HG03025 (cell line): Measurements from ENCODE around the gene SUMO2.
A peak's percentile ranks its signal among the peaks of the same experiment; 100 is the strongest.
"Not testable (repeated sequence)": the region's sequence is repeated elsewhere in the genome, so short reads cannot be mapped to it uniquely, and the experiment has no call there.

ENCODE experiments used
- ATAC-seq: cut with Tn5 transposase; IDR thresholded peaks from one replicate; pipeline ENCODE4 v1.9.1; 2021; ENCODE audit warnings: mild to moderate bottlenecking, moderate library complexity; ENCODE audit not compliant: unreplicated experiment, low FRiP score

Gene SUMO2

DNA sequence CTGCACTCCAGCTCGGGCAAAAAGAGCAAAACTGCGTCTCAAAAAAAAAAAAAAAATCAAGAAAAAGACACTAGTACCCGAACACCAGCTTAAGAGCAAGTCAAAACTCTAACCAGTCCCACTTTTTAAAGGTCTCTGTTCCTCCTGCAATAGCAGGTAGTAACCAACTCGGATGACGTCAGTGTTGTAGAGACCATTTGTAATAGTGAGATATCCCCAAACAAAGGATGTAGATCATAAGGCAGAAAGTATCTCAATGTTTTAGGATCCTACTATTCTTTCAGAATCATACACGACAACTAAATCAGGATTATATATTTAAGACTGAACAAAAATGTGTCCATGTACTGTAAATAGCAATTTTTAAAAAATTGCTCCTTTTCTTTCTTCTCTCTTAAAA, 30.8 kb downstream of the SUMO2 start:
- ATAC-seq: no peak

DNA sequence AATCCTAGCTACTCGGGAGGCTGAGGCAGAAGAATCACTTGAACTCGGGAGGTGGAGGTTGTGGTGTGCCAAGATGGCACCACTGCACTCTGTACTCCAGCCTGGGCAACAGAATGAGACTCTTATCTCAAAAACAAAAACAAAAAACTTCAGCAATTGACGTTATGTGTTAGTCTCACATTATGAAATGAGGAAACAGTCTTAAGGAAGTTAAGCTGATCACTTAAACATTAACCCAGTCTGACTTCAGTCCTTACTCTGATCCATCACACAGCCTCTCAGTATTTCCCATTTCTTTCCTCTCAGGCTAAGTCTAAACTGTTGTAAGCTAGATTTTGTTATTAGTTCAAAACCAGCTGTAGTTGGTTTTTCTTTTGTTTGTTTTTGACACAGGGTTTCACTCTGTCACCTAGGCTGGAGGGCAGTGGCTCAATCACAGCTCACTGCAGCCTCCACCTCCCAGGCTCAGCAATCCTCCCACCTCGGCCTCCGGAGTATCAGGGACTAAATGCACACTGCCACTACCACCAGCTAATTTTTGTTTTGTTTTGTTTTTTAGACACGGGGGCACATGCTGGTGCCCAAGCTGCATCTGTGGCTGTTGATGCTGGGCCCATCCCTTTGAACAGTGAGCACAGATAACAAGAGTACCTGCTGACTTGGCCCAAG, 34.7 kb downstream of the SUMO2 start:
- no peak for ATAC-seq

DNA sequence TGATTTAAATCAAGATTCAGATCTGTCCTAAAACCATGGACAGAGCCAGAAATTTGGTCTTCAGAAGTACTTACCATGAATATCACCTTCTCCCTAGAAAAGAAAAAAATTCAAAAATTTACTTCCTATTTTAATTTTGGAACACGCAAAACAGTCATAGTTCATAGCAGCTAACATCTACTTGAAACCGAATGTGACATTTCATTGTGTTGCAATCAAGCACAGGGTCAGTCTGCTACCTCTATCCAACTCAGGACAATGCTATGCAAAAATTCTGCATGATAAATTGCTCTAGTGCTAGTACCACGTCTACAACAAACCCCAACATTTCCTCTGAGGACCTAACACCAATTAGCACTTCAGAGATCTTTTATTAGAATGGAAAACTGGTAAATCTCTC, 36.2 kb downstream of the SUMO2 start:
- no peak for ATAC-seq

DNA sequence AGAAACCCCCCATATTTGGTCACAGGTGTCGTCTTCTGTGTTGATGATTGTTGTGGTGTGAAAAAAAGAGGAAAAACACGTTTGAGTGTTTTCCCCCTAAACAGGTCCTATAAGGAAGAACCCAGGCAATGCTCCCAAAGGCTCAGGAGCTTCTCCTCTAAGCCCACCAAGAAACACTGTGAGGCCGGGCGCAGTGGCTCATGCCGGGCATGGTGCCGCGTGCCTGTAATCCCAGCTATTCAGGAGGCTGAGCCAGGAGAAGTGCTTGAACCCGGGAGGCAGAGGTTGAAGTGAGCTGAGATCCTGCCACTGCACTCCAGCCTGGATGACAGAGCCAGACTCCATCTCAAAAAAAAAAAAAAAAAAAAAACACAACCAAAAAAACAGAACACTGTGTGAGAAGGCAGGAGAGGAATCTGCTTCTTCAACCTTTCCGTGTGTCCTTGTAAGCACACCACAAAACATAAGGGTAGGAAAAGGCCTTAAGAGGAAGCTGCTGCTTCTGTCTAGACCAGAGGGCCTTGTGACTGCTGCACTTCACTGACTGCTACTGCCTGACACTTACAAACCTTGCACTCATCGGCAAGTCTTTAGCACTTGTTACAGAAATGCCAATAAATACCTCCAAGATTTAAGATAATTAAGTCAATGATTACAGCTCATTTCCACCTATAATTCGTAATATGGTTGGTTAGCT, 37.8 kb downstream of the SUMO2 start:
- no peak for ATAC-seq

DNA sequence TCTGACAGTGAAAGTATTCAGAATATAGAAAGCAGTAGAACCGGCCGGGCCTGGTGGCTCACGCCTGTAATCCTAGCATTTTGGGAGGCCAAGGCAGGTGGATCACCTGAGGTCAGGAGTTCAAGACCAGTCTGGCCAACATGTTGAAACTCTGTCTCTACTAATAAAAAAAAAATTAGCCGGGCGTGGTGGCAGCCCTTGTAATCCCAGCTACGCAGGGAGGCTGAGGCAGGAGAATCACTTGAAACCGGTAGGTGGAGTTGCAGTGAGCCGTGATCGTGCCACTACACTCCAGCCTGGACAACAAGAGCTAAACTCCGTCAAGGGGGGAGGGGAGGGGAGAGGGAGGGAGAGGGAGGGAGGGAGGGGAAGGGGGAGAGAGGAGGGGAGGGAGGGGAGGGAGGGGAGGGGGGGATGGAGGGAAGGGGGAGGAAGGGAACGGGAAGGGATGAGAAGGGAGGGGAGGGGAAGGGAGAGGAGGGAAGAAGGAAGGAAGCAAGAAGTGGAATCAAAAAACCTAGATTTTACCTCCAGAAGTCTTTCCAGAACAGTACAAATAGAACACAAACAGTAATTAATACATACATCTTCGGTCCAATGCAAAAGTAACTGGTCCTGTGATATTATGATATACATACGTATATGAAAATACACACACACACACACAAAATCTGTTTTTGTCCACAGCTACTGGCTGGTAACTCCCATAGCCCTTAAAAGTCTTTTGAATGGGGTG, 40.4 kb downstream of the SUMO2 start:
- ATAC-seq: no peak

DNA sequence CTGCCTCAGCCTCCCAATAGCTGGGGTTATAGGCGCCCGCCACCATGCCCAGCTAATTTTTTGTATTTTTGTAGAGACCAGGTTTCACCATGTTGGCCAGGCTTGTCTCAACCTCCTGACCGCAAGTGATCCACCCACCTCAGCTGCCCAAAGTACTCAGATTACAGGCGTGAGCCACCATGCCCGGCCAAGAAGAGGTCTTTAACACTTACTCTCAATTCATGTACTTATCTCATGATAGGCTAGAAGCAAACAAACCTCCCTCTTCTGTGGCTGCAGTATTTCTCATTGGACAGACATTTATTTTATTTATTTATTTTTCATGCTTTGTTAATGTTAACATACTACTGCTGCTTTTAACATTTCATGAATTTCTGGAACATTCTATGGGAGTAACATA, 44.2 kb downstream of the SUMO2 start:
- ATAC-seq: no peak

DNA sequence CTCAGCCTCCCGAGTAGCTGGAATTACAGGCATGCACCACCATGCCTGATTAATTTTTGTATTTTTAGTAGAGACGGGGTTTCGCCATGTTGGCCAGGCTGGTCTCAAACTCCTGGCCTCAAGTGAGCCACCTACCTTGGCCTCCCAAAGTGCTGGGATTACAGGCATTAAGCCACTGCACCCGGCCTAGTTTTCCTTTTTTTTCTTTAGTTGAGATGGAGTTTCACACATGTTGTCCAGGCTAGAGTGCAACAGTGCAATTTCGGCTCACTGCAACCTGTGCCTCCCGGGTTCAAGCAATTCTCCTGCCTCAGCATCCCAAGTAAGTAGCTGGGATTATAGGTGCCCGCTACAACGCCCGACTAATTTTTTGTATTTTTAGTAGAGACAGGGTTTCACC, 45.0 kb downstream of the SUMO2 start:
- ATAC-seq: not testable (repeated sequence)

DNA sequence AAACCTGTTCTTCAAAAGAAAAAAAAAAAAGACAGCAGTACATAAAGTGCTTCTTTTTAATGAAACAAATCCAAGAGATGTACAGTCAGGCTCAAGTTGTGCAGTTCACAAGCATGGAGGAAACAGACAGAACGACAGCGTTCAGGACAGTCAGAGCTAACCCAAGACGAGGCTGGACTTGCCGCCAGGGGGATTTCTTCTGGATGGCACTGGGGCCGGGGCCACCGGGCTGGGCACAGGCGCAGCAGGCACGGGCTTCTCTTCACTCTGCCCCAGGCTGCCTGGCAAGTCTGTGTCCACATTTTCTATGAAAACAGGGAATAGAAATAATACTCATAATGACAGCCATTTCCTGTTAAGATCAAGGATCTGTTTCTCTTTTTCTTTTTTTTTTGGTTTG, 46.8 kb downstream of the SUMO2 start:
- ATAC-seq: no peak

DNA sequence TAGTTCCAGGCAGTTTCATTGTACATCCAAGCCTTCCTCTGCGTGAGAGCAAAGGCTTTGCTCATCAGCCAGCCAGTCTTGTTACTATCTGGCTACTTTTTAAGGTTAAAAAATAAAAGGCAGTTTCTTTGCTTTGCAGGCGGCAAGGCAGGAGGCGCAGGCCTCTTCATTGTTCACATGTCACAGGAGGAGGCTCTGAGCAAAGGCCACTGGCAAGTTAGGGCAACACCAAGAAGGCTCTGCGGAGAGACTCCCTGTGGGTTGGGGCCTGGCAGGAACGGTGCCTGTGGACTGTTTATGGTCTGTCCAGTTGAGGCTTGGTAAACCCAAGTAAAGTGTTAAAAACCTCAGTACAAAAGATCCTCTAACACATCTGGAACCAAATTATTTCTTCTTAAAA, 47.3 kb downstream of the SUMO2 start:
- no peak for ATAC-seq

DNA sequence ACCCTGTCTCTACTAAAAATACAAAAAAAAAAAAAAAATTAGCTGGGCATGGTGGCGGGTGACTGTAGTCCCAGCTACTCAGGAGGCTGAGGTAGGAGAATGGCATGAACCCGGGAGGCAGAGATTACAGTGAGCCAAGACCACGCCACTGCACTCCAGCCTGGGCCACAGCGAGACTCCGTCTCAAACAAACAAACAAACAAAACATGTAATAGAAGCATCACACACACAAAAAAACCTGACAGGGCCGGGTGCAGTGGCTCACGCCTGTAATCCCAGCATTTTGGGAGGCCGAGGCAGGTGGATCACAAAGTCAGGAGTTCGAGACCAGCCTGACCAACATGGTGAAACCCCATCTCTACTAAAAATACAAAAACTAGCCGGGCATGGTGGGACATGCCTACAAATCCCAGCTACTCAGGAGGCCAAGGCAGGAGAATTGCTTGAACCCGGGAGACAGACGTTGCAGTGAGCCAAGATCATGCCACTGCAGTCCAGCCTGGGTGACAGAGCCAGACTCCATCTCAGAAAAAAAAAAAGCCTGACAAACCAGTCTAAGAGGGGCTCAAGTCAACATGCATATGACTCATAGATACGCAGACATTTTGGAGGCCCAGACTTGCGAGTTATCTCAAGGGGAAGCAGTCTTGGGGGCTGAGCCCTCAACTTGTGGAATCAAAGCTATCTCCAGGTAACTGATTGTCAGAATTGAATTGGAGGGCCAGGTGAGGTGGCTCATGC, 49.0 kb downstream of the SUMO2 start:
- ATAC-seq: not testable (repeated sequence)

DNA sequence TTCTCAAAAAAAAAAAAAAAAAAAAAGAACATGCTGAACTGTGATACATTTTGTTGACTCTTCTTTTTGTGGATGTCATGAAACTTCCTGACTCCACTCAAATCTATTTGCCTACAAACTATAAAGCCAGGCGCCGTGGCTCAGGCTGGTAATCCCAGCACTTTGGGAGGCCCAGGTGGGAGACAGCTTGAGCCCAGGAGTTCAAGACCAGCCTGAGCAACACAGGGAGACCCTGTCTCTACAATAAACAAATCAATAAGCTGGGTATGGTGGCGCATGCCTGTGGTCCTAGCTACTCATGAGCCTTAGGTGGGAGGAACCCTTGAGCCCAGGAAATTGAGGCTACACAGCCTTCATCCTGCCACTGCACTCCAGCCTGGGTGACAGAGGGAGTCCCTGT, 49.8 kb downstream of the SUMO2 start:
- ATAC-seq: no peak

DNA sequence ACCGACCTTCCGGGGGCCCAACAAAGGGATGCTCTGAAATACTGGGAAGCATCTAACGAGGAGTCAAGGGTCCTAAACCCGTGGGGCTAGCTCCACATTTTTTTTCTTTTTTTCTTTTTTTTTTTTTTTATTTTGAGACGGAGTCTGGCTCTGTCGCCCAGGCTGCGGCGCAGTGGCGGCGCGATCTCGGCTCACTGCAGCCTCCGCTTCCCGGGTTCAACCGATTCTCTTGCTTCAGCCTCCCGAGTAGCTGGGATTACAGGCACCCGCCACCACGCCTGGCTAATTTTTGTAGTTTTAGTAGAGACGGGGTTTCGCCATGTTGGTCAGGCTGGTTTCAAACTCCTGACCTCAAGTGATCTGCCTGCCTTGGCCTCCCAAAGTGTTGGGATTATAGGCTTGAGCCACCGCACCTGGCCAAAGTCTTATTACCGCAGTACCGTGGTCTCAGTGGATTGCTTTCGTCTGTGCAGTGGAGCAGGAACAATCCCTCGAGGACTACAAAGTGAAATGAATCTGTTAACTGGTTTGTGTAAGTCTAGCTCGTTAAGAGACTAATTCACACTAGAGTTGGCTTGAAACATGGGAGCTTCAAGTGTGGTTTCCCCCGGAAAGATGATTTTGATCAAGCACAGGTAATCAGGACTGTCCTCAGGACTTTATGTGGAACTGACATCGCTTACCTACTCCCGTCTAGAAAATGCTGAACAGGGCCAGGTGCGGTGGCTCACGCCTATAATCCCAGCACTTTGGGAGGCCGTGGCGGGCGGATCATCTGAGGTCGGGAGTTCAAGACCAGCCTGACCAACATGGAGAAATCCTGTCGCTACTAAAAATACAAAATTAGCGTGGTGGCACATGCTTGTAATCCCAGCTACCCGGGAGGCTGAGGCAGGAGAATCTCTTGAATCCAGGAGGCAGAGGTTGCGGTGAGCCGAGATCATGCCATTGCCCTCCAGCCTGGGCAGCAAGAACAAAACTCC, 50.5 kb downstream of the SUMO2 start:
- not testable (repeated sequence) for ATAC-seq

DNA sequence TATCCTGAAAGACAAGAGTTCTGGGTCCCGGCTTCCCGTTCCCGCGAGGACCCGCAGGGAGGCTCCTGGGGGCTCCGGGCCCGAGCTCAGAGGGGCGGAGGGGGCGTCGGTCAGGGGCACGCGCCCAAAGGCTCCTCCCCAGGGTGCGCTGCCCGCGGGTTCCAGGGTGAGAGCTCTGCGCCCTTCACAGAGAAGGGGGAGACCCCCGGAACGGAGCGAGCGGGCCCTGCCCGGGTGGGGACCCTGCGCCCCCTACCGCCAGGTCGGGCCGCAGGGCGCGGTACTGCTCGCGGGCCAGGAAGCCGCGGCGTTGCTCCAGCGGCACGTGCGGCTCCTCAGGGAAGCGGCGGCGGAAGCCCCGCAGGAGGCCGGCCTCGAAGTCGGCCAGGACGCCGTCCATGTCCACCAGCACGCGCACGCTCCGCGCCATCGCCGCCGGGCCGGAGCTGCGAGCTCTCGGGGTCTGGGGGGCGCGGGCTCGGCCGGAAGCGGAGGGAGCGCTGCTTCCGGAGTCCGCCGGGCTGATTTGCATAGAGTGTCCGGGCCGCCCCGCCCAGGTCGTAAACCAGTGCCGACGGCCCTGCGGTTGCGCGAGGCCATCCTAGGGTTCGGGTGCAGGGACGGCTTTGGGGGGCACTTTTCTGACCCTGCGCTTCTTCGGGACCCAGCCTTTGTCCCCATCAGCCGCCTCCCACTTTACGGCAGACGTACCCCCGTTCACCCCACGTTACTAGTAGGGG, 51.3 kb downstream of the SUMO2 start, which contains the start of gene NT5C:
NT5C (minus strand) TSS at position 465 of the 740 bp plus-strand sequence; CDS start at position 430, 35 bp downstream.
- peak; percentile 64 for ATAC-seq

DNA sequence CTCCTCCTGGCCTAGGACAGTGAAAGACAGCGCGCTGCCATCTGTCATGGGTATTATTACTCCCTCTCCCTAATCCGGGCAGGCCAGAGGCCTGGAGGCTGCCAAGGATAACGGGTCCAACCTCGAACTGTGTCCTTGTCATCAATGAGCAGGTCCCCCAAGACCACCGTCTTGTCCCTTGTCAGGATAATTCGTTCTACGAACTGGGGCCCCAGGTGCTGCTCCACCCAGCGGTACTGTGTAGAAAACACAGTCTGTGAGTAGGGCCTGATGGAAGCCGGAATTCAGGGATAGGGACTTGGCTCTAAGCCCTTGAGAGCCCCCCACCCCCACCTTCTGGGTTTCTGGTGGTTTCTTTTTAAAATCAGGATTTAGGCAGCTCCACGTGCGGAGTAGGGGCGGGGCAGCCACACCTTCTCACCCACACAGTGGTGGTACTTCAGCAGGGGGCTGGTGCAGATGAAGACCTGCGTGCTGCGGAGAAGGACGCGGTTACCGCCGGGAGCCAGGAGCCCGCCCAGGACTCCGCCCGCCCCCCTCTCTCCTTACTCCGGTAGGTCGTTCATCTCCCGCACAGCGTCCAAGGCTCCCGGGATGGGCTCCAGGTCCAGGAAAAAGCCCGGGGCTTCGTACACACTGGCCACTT, 52.0 kb downstream of the SUMO2 start:
- peak; percentile 11 for ATAC-seq

DNA sequence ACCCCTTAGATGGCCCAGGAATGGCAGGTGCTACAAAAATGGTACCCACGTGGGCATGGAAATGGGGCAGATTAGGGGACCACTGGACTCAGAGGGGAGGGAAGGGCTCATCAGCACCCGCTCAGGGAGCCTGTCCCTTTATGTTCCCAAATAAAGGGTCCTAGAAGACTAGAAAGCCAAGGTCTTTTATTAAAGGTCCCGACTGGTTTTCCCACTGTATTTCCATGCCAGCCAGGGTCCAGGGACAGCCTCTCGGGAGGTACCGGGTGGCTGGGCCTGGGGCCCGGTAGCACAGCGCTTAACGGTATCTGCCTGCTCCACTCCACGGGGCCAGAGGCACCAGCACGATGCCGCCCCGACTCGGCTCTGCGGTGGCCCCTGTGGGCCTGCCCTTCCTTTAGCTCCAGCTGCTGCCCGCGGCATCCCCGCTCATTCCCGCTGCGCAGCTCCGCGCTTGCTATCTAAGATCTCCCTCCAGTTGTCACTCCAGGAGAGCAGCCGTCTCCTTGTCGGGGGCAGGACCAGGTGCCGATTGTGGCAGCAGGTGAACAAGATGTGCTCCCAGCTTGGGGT, 52.6 kb downstream of the SUMO2 start:
- no peak for ATAC-seq

DNA sequence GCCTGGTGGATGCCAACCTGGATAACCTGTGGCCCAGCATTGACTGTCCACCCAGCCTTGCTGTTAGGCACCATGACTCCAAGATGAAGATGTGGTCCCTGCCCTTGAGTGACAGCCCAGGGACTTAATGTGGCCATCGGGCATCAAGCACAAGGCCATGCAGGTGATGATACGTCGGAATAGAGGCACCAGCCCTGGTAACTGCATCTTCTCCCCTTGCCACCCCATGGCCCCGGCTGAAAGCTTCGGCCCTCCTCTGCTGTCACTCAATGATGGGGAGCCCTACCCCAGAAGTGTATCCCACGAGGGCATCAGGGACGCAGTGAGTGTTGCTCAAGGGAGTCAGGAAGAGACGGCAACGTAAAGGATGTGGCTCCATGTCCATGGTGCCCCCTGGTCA, 53.2 kb downstream of the SUMO2 start:
- no peak for ATAC-seq

DNA sequence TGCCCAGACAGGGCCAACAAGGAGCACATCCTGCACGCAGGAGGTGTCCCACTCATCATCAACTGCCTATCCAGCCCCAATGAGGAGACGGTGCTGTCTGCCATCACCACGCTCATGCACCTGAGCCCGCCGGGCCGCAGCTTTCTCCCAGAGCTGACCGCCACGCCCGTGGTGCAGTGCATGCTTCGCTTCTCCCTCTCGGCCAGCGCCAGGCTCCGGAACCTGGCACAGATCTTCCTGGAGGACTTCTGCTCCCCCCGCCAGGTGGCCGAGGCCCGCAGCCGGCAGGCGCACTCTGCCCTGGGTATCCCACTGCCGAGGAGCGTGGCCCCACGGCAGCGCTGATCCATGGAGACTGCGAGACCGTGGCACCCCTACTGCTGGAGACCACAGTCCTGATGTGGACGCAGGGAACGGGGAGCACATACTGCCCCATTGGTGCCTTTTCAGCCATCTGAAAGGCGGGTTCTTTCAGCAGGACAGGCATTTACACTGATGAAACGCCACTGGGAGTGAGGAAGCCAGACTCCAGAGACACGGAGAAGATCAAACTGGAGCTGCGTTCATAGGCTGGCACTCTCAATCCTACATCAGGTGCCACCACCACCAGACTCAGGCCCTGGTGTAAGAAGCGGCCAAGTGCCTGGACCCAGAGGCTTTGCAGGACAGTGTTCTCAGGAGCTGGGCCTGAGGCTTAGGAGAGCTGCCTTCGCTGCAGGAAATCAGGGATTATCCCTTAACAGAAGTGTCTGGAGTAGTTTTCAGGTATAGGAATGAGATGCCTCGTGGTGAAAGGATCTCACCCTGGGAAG, 53.9 kb downstream of the SUMO2 start:
- no peak for ATAC-seq
